Small intestine (tissue), 7 donors: ENCODE results near the gene CPTP. TPM values are rescaled to one million over a fixed set of nuclear protein-coding genes. Genes with fewer than 3 reads are reported as not detected.
A peak's percentile ranks its signal among the peaks of the same experiment; 100 is the strongest.

ENCODE experiments used
- DNase-seq, 2 donors: peaks; one replicate each; pipeline versions ENCODE4 v3.0.0 to v3.0.0-alpha.2; 2013
- FAIRE-seq: peaks from 2 replicates; lab custom pipeline; 2012; peaks lifted over from hg19 to GRCh38; lab: Jason Lieb, UNC
- H3K27ac ChIP-seq, 3 donors: one replicate each; pipeline ENCODE4 v1.5.1; 2013; ENCODE audit warnings: low read length in 2 of 3, mild to moderate bottlenecking in 2 of 3, control low read depth in 1 of 3, inconsistent platforms in 1 of 3, low read depth in 1 of 3, moderate library complexity in 1 of 3
- H3K27me3 ChIP-seq, 3 donors: one replicate each; pipeline ENCODE4 v1.6.1; 2013; ENCODE audit warnings: low read length in 3 of 3, inconsistent platforms in 1 of 3; ENCODE audit not compliant: control insufficient read depth in 3 of 3, insufficient read depth in 3 of 3
- H3K36me3 ChIP-seq, 3 donors: one replicate each; pipeline ENCODE4 v1.6.1; 2013; ENCODE audit warnings: low read length in 3 of 3, inconsistent platforms in 1 of 3, low read depth in 1 of 3, mild to moderate bottlenecking in 1 of 3, moderate library complexity in 1 of 3; ENCODE audit not compliant: control insufficient read depth in 3 of 3, insufficient read depth in 2 of 3
- H3K4me1 ChIP-seq, 3 donors: one replicate each; pipeline ENCODE4 v1.6.1; 2013; ENCODE audit warnings: low read length in 2 of 3, inconsistent platforms in 1 of 3, low read depth in 1 of 3, mild to moderate bottlenecking in 1 of 3, moderate library complexity in 1 of 3; ENCODE audit not compliant: control insufficient read depth in 3 of 3, insufficient read depth in 2 of 3
- H3K4me3 ChIP-seq, 3 donors: one replicate each; pipeline ENCODE4 v1.5.1; 2013; ENCODE audit warnings: low read length in 3 of 3, control low read depth in 1 of 3, inconsistent platforms in 1 of 3, low read depth in 1 of 3, mild to moderate bottlenecking in 1 of 3, moderate library complexity in 1 of 3
- H3K9me3 ChIP-seq, 2 donors: one replicate each; pipeline ENCODE4 v1.6.1; 2013; ENCODE audit warnings: low read depth in 1 of 2, low read length in 1 of 2; ENCODE audit not compliant: control insufficient read depth in 2 of 2, insufficient read depth in 1 of 2
- WGBS, 3 donors: extraction: QIAGEN DNeasy Blood & Tissue Kit; methylation state at CpG; one replicate each; pipeline ENCODE4 v1.1.7; 2013; 5-methylcytosine and 5-hydroxymethylcytosine counted together
- polyA plus RNA-seq, 4 donors: library from polyadenylated mRNA; stranded (reverse) in 3 of 4; unstranded in 1 of 4; fragments of 200-250 nt in 3 of 4; fragments of 120-200 nt in 1 of 4; gene quantifications; one replicate each; pipeline versions ENCODE4 v1.2.1 to v1.2.3, GENCODE V29; 2013
- donor health status: healthy with polysubstance abuse.
- donor health status: control.
- donor health status: control.
- donor health status: Bipolar disorder and iron deficiency.
- donor health status: healthy.

CPTP gene
- polyA plus RNA-seq, 4 donors = 18.5 to 71.3 (median 45.1) TPM

DNA sequence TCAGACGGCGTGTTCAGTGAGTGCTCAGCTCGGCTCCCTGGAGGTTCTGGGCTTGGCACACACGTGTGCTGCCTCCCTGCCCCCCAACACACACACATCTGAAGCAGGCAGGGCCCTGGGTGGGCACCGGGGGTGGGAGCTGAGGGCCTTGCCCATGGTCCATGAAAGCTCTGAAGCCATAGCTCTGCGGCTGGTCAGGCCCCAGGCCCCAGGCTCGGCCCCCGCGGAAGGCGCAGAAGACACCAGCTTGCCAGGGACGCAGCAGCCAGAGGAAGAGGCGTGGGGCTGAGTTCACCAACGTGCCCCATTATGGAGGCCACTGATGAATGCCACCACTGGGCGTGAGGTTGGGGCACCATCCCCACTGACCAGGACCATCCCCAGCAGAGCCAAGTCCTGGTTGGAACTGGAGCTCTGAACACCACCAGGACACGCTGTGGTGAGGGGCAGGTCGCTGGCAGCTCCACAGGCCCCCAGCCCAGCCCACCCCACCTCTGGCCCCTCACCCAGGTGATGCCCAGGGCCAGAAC, 46.2 kb downstream of the CPTP start:
- Histone ChIP-seq H3K4me3 (no peak overlapping the region), H3K9me3 (peaks cover 0 to 5% of the 10 kb centered on the region in 2 donors), H3K36me3 (peaks cover 0 to 32% (median 3%) of the 10 kb centered on the region in 3 donors), H3K27ac (no peak overlapping the region), H3K27me3 (no peaks in the 10 kb centered on the region), H3K4me1 (peaks cover 0 to 29% (median 3%) of the 10 kb centered on the region in 3 donors)
- DNase-seq (no peak), FAIRE-seq (no peak)
- WGBS, 3 donors = 78 to 85% (median 84%) methylated on average over 14 to 16 of the region's 16 CpGs

GRCh38 chr1:1371364-1371745, 46.8 kb downstream of the CPTP start:
- no peaks in the 10 kb centered on the region for H3K27me3 ChIP-seq
- peaks cover 0 to 37% (median 3%) of the 10 kb centered on the region in 3 donors for H3K36me3 ChIP-seq
- peak overlapping the region in 1 of 3 donors; percentile 20 for H3K27ac ChIP-seq
- DNase-seq = no peak
- peaks cover 0 to 3% of the 10 kb centered on the region in 2 donors for H3K9me3 ChIP-seq
- peaks cover 0 to 32% (median 5%) of the 10 kb centered on the region in 3 donors for H3K4me1 ChIP-seq
- no peak for FAIRE-seq
- WGBS, 3 donors = 48 to 70% (median 58%) methylated on average over 12 of the region's 12 CpGs
- no peak overlapping the region for H3K4me3 ChIP-seq

DNA sequence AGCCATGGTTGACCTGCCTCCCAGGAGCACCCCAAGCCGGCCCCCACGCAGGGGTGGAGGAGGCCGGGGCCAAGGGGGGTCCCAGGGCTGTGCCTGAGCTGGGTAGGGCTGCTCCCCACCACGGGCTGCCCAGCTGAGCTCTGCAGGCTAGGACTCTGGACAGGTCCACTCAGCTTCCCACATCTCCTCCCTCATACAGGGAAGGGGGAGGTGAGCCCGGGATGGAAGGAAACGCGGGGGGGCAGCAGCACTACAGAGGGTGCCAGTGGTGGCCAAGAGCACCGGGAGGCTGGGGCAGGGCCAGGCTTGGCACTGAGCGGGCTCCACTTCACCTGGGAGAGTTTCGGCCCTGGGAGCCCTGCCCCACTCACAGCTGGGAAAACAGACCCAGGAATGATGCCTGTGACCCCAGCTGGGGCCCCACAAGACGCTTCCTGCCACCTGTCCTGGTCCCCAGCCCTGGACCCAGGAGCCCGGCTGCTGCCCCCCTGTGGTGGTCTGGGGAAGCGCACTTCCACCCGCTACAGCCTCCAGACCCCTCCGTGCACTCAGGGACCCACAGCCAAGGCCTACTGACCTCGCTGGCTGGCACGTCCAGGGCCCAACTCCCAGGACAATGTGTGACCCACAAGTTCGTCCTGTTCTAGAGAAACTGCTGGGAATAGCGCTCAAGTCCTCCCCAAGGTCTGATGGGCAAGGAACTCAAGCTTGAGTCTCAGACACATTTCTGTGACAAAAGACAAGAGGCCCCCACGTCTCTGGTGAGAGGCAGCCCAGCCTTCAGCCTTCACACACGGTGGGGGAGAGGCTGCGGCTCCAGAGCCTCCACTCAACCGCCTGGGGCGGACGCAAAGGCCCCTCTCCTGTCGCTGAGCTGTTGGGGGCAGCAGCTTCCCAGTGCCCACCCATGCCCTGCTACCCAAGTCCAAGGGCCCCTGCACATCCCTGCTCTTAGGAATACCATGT, 47.4 kb downstream of the CPTP start:
- H3K36me3 ChIP-seq = peaks cover 0 to 43% (median 3%) of the 10 kb centered on the region in 3 donors
- no peak overlapping the region for H3K4me3 ChIP-seq
- 28 to 31% (median 30%) methylated on average over 26 of the region's 26 CpGs for WGBS, 3 donors
- peak overlapping the region in 1 of 3 donors; percentile 20 for H3K27ac ChIP-seq
- FAIRE-seq = no peak
- DNase-seq = peak; percentile 55 to 82
- H3K27me3 ChIP-seq = no peaks in the 10 kb centered on the region
- peaks cover 0 to 3% of the 10 kb centered on the region in 2 donors for H3K9me3 ChIP-seq
- peaks cover 0 to 32% (median 5%) of the 10 kb centered on the region in 3 donors for H3K4me1 ChIP-seq

DNA sequence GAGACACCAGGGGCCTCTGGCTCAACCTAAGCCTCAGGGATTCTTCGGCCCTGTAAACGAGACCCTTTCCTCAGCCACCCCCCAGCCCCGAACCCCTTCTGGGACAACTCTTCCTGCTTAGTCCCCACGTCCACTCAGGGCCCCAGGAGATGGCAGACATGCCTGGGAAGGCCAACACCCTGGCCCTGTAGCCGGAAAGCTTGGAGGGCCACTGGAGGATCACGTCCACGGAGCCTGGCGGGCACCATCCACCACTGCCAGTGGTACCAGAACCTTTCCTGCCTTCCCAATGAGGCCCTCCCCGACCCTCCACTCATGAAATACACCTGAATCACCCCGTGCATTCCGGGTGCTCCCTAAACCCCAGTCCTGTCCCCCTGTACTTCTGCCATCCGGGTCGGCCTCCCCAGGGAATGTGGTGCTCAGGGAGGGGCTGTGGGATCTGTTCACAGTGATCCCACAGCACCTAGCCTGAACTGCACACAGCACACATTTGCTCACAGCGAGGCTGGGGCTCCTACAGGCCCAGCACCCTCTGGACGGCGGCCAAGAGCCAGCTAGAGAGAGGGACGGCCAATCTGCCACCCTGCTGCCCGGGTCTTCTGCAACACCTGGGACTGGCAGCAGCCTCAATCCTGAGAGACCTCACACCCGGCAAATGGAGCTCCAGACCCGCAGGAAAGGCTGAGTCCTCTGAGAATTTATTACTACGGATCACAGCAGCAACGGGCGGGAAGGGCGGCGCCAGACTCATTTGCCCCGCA, 48.6 kb downstream of the CPTP start:
- Histone ChIP-seq H3K36me3 (peaks cover 0 to 48% (median 3%) of the 10 kb centered on the region in 3 donors), H3K4me3 (peak overlapping the region in 2 of 3 donors; percentile 13 to 99), H3K9me3 (no peaks in the 10 kb centered on the region), H3K27ac (no peak overlapping the region), H3K27me3 (no peaks in the 10 kb centered on the region), H3K4me1 (peaks cover 0 to 32% (median 5%) of the 10 kb centered on the region in 3 donors)
- DNase-seq (no peak), FAIRE-seq (no peak)
- 80 to 86% (median 84%) methylated on average over 26 of the region's 26 CpGs for WGBS, 3 donors

DNA sequence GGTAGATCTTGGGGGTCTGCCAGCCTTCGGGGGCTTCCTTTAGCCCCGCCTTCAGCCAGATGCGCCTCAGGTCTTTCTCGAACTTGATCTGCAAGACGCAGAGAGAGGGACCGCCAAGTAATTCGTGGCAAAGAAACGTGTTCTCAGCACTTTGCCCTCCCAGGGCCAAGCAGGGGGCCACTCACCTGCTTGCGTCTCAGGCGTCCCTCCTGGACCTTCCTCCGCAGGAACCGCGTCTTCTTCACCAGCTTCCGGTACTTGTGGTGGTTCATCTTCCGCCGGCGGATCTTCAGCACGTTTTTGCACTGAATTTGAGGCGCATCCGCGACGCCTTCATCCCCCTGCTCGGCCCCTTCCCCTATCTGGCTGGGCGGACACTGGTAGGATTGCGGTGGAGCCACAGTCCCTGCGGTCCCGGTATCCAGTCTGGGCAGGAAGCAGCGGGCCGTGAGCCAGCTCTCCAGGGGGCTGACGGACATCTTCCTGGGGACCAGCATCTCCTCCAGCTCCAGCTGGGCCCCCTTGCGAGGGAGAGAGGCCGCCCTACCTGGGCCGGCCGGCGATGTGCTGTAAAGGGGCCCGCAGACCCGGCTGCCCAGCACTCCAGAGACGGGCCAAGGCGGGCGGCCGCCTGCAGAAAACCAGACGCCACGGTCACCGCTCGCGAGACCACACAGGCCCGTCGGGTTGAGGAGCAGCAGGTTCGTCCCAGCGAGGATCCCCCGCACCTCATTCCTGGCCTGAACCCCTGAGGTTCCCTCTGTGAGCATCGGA, 49.4 kb downstream of the CPTP start:
- FAIRE-seq (no peak), DNase-seq (no peak)
- WGBS, 3 donors = 49 to 51% (median 51%) methylated on average over 50 to 52 of the region's 52 CpGs
- peak overlapping the region; percentile 90 to 99 (median 96) for H3K4me3 ChIP-seq
- peaks cover 0 to 48% (median 3%) of the 10 kb centered on the region in 3 donors for H3K36me3 ChIP-seq
- H3K27me3 ChIP-seq = no peaks in the 10 kb centered on the region
- H3K27ac ChIP-seq = peak overlapping the region; percentile 78 to 95 (median 87)
- H3K9me3 ChIP-seq = no peaks in the 10 kb centered on the region
- peaks cover 0 to 32% (median 5%) of the 10 kb centered on the region in 3 donors for H3K4me1 ChIP-seq

GRCh38 chr1:1374589-1374928, 50.0 kb downstream of the CPTP start:
- no peaks in the 10 kb centered on the region for H3K27me3 ChIP-seq
- H3K36me3 ChIP-seq = peaks cover 0 to 50% (median 3%) of the 10 kb centered on the region in 3 donors
- peak in 1 of 2 donors; percentile 16 for DNase-seq
- H3K4me1 ChIP-seq = peaks cover 0 to 32% (median 5%) of the 10 kb centered on the region in 3 donors
- H3K9me3 ChIP-seq = no peaks in the 10 kb centered on the region
- peak overlapping the region; percentile 78 to 95 (median 87) for H3K27ac ChIP-seq
- H3K4me3 ChIP-seq = peak overlapping the region; percentile 90 to 99 (median 96)
- 0 to 1% (median 0%) methylated on average over 19 to 24 of the region's 24 CpGs for WGBS, 3 donors
- FAIRE-seq = no peak

DNA sequence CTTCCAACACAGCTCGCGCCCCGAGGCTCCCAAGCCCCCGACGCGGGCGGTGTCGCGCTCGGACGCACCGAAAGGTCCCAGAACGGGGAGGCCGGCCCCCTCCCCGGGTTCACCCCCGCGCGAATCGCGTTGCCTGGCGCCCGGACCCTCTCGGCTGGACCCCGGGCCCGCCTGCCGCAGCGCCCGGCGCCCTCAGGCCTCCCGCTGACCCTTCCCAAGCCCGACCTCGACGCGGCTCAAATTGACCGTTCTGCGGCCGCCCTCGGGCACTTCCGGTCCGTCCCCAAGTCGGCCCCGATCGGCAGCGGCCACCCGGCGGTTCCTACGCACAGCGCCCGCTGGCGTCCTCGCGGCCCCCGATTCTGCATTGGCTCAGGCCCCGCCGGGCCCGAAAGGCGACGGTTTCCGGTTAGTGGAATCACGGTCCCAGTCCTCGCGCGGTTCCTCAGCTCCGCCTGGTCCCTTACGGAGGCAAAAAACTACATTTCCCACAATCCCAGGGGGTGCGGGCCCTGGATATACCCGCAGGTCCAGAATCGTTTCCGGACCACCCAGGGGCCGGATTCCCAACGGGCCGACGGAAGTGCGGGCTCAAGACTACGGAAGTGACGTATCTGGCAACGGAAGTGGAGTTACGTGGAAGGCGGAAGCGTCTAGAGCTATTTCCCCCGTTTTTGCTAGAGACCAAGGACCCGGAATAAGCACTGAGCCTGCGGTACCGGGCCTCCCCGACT, 50.5 kb downstream of the CPTP start, which contains the start of gene AURKAIP1:
AURKAIP1 (minus strand) TSS at position 279 of the 734 bp plus-strand sequence. CDS start 451 bp downstream, outside the sequence.
- Histone ChIP-seq H3K27ac (peak within 1 kb of the TSS; percentile 78 to 95 (median 87)), H3K36me3 (peaks cover 0 to 50% (median 3%) of the 10 kb centered on the region in 3 donors), H3K9me3 (no peaks in the 10 kb centered on the region), H3K4me3 (peak within 1 kb of the TSS; percentile 90 to 99 (median 96)), H3K27me3 (no peaks in the 10 kb centered on the region), H3K4me1 (peaks cover 0 to 32% (median 5%) of the 10 kb centered on the region in 3 donors)
- DNase-seq (peak; percentile 100), FAIRE-seq (peak; percentile 19)
- WGBS, 3 donors = 0 to 1% (median 0%) methylated on average over 62 to 85 of the region's 85 CpGs
